Smooth muscle cell (in vitro differentiated cells): Measurements from ENCODE around the gene CPTP. TPM values are rescaled to one million over a fixed set of nuclear protein-coding genes. Genes with fewer than 3 reads are reported as not detected.

Experiments used
- DNase-seq: peaks from one replicate; lab custom pipeline; 2025; ENCODE audit not compliant: unreplicated experiment; lab: John Stamatoyannopoulos, UW
- H2AFZ ChIP-seq: fragments of 200-600 bp; sonication (generic); 2 replicates; pipeline ENCODE4 v1.6.0; 2016; ENCODE audit warnings: antibody characterized with exemption, low read depth, mild to moderate bottlenecking
- H3F3A ChIP-seq: fragments of 200-600 bp; sonication (generic); 2 replicates; pipeline ENCODE4 v1.6.0; 2017; ENCODE audit warnings: antibody characterized with exemption, low read depth
- H3K27ac ChIP-seq: fragments of 200-600 bp; sonication (generic); 2 replicates; pipeline ENCODE4 v1.5.1; 2016; ENCODE audit warnings: low read depth, mild to moderate bottlenecking
- H3K27me3 ChIP-seq: fragments of 200-600 bp; sonication (generic); 2 replicates; pipeline ENCODE4 v1.6.1; 2016; ENCODE audit warnings: low read depth, mild to moderate bottlenecking
- H3K36me3 ChIP-seq: fragments of 200-600 bp; sonication (generic); 2 replicates; pipeline ENCODE4 v1.5.1; 2016; ENCODE audit warnings: low read depth
- H3K4me1 ChIP-seq: fragments of 200-600 bp; sonication (generic); 2 replicates; pipeline ENCODE4 v1.5.1; 2016; ENCODE audit warnings: low read depth
- H3K4me2 ChIP-seq: fragments of 200-600 bp; sonication (generic); 2 replicates; pipeline ENCODE4 v1.6.0; 2016; ENCODE audit warnings: mild to moderate bottlenecking
- H3K4me3 ChIP-seq: fragments of 200-600 bp; sonication (generic); 2 replicates; pipeline ENCODE4 v1.5.1; 2016; ENCODE audit warnings: mild to moderate bottlenecking
- H3K79me2 ChIP-seq: fragments of 200-600 bp; sonication (generic); 2 replicates; pipeline ENCODE4 v1.6.0; 2016; ENCODE audit warnings: low read depth, mild to moderate bottlenecking
- H3K9ac ChIP-seq: fragments of 200-600 bp; sonication (generic); 2 replicates; pipeline ENCODE4 v1.6.0; 2016; ENCODE audit warnings: low read depth
- H3K9me3 ChIP-seq: fragments of 200-600 bp; sonication (generic); replicated peaks from 2 replicates; pipeline ENCODE4 v1.5.1; 2016; ENCODE audit warnings: low read depth
- H4K20me1 ChIP-seq: fragments of 200-600 bp; sonication (generic); 2 replicates; pipeline ENCODE4 v1.6.0; 2016; ENCODE audit warnings: low read depth
- WGBS: methylation state at CpG from one replicate; pipeline ENCODE4 v1.1.7; 2016; ENCODE audit warnings: low lambda C conversion rate; 5-methylcytosine and 5-hydroxymethylcytosine counted together
- polyA plus RNA-seq: library from polyadenylated mRNA; unstranded; fragments of >200 nt; fragmentation: Nextera tagmentation; extraction: Ambion mirVana; gene quantifications from 2 replicates; pipeline ENCODE4 v1.2.1, GENCODE V29; 2016
- total RNA-seq: library from RNA; depleted of rRNA; stranded (reverse); fragments of >200 nt; gene quantifications from 2 replicates; pipeline ENCODE4 v1.2.3, GENCODE V29; 2014
- TF ChIP-seq, protein P1 (sequence below): fragments of 200-600 bp; sonication (generic); IDR thresholded peaks from 2 replicates; pipeline ENCODE4 v1.5.1; 2017; ENCODE audit warnings: borderline replicate concordance, mild to moderate bottlenecking, antibody characterized with exemption; ENCODE audit not compliant: insufficient read depth, poor library complexity, severe bottlenecking

CPTP gene
- total and polyA plus RNA-seq, 2 experiments from 2014 or later, result 16.2 to 34.3 TPM

DNA sequence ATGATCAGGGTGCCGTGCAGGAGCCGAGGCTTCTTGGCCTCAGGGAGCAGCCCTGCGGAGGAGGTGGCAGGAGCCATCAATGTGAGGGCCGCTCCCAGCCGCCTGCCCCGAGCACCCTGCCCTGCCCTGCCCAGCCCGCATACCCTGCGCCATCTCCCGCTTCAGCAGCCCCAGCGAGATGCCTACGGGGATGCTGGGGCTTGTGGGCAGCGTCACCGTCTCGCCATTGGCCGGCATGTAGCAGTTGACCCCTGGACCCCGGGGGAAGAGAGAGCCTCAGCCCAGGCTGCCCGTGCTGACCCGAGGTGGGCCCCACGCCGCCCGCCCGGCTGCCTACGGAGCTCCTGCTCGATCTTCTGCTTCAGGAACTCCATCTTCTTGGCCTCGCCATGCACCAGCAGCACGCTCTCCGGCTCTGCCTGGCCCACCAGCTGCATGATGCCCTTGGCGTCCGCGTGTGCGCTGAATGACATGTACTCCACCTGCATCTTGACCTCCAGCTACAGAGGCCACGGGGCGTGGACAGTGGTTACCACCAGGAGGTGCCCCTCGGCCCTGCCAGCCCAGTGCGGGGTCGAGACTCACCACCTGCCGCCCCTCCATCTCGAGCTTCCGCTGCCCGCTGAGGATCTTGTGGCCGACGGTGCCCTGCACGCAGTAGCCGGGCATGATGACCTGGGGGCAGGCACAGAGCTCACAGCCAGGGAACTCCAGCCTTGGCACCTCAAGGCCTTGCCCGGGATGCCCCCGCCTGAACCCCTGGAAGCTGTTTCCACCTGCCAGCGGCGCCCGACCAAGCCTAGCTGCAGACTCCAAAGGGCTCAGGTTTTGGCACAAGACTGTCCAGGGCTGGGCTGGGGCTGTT lies 11.9 kb upstream of the CPTP start:
- WGBS, result 98% methylated on average over 47 of the region's 49 CpGs

DNA sequence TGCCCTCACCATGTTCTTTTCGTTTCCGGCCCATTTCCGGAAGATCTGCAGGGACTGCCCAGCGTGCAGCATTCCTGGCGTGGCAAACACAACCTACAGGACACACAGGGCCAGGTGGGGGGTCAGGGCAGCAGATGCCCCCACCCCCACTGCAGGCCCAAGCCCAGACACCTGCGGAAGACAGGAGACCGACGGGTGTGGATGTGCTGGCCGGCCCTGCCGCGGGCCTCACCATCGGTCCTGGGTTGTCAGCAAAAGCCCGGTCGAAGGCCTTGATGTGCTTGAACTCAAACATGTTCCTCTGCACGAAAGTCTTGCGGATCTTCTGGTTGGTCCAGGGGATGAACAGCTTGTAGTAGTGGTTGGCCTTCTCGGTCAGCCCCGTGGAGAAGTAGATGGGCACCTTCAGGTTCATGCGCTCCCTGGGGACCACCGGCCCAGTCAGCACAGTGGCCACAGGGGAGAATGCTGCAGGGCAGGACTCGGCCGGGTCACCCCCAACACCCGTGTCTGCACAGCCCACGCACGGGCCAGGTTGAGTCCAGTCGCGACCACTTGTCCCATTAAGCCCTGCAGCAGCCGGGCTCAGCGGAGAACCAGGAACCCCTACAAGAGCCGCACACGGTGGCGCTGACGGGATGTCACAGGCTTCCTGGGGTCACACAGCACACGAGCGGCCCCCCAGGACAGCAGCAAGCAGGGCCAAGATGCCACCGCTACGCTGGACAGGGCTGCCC lies 10.9 kb upstream of the CPTP start:
- Histone ChIP-seq H4K20me1 (peaks cover 81% of the 10 kb centered on the region), H3K27me3 (no peaks in the 10 kb centered on the region), H3F3A (peaks cover 4% of the 10 kb centered on the region), H3K79me2 (peaks cover 26% of the 10 kb centered on the region), H3K9me3 (no peaks in the 10 kb centered on the region), H3K4me2 (no peak overlapping the region), H3K4me1 (peaks cover 10% of the 10 kb centered on the region), H3K4me3 (no peak overlapping the region), H3K36me3 (no peaks in the 10 kb centered on the region), H3K27ac (no peak overlapping the region), H3K9ac (no peak overlapping the region), H2AFZ (no peak overlapping the region)
- no peak for DNase-seq
- 96% methylated on average over 37 of the region's 37 CpGs for WGBS
- TF ChIP-seq, protein P1, sequence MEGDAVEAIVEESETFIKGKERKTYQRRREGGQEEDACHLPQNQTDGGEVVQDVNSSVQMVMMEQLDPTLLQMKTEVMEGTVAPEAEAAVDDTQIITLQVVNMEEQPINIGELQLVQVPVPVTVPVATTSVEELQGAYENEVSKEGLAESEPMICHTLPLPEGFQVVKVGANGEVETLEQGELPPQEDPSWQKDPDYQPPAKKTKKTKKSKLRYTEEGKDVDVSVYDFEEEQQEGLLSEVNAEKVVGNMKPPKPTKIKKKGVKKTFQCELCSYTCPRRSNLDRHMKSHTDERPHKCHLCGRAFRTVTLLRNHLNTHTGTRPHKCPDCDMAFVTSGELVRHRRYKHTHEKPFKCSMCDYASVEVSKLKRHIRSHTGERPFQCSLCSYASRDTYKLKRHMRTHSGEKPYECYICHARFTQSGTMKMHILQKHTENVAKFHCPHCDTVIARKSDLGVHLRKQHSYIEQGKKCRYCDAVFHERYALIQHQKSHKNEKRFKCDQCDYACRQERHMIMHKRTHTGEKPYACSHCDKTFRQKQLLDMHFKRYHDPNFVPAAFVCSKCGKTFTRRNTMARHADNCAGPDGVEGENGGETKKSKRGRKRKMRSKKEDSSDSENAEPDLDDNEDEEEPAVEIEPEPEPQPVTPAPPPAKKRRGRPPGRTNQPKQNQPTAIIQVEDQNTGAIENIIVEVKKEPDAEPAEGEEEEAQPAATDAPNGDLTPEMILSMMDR, result no peak

More for the DNA sequence above, 11.9 kb upstream of the CPTP start:
- Histone ChIP-seq H3F3A (peaks cover 4% of the 10 kb centered on the region), H3K79me2 (peaks cover 17% of the 10 kb centered on the region), H3K27me3 (no peaks in the 10 kb centered on the region), H3K4me3 (no peak overlapping the region), H3K9me3 (no peaks in the 10 kb centered on the region), H3K9ac (no peak overlapping the region), H4K20me1 (peaks cover 71% of the 10 kb centered on the region), H3K27ac (no peak overlapping the region), H3K4me1 (peaks cover 10% of the 10 kb centered on the region), H3K36me3 (no peaks in the 10 kb centered on the region), H2AFZ (no peak overlapping the region), H3K4me2 (no peak overlapping the region)
- TF ChIP-seq, protein P1, result no peak
- DNase-seq, result no peak

DNA sequence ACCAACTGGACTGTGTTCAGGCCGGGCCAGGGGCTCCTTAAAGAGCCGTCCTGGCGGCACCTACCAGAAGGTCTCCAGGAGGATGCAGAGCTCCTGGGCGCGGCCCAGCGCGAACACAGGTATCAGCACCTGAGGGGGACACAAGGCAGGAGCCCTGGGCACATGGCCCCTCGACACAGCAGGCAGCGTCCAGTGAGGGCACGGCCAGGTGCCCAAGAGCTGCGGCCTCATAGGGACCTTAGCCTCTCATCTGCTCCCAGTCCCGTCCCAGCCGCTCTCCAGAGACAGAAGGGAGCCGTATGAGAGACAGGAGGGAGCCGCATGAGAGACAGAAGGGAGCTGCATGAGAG lies 10.4 kb upstream of the CPTP start:
- Histone ChIP-seq H3K79me2 (peaks cover 26% of the 10 kb centered on the region), H3K9ac (no peak overlapping the region), H3K4me2 (no peak overlapping the region), H3K9me3 (no peaks in the 10 kb centered on the region), H3K36me3 (no peaks in the 10 kb centered on the region), H3K27me3 (no peaks in the 10 kb centered on the region), H4K20me1 (peaks cover 83% of the 10 kb centered on the region), H2AFZ (no peak overlapping the region), H3F3A (peaks cover 4% of the 10 kb centered on the region), H3K27ac (no peak overlapping the region), H3K4me3 (no peak overlapping the region), H3K4me1 (peaks cover 6% of the 10 kb centered on the region)
- TF ChIP-seq, protein P1, result no peak
- no peak for DNase-seq
- 96% methylated on average over 15 of the region's 15 CpGs for WGBS
